Suprapubic skin (tissue), 4 donors: ENCODE results near the gene NUFIP1. TPM values are rescaled to one million over a fixed set of nuclear protein-coding genes. Genes with fewer than 3 reads are reported as not detected.

Source experiments
- DNase-seq, 2 donors: peaks; one replicate each; pipeline ENCODE4 v3.0.0-alpha.2; 2019; ENCODE audit warnings: low spot score in 2 of 2
- H3K27ac ChIP-seq: fragments of 200-600 bp; sonication (generic); one replicate; pipeline ENCODE4 v1.5.1; 2019
- H3K27me3 ChIP-seq: fragments of 200-600 bp; sonication (generic); one replicate; pipeline ENCODE4 v1.5.1; 2019
- H3K36me3 ChIP-seq: fragments of 200-600 bp; sonication (generic); one replicate; pipeline ENCODE4 v1.5.1; 2019
- H3K4me1 ChIP-seq: fragments of 200-600 bp; sonication (generic); one replicate; pipeline ENCODE4 v1.5.1; 2019
- H3K4me3 ChIP-seq: fragments of 200-600 bp; sonication (generic); one replicate; pipeline ENCODE4 v1.5.1; 2019; ENCODE audit warnings: mild to moderate bottlenecking
- H3K9me3 ChIP-seq: fragments of 200-600 bp; sonication (generic); one replicate; pipeline ENCODE4 v1.5.1; 2019
- EP300 ChIP-seq: sonication (generic); formaldehyde crosslinking; IDR thresholded peaks from one replicate; pipeline ENCODE4 v1.6.1; 2017; ENCODE audit warnings: antibody characterized with exemption
- POLR2A ChIP-seq, 2 donors: fragments of 450-650 bp; IDR thresholded peaks; one replicate each; pipeline ENCODE4 v1.6.1; 2017; ENCODE audit warnings: antibody characterized with exemption in 2 of 2, mild to moderate bottlenecking in 2 of 2, moderate library complexity in 2 of 2
- POLR2AphosphoS5 ChIP-seq, 3 donors: sonication (generic); formaldehyde crosslinking; IDR thresholded peaks; one replicate each; pipeline ENCODE4 v1.6.1; 2017; ENCODE audit warnings: antibody characterized with exemption in 3 of 3
- WGBS: methylation state at CpG from one replicate; pipeline ENCODE4 v1.1.5; 2018; 5-methylcytosine and 5-hydroxymethylcytosine counted together
- total RNA-seq, 4 donors: library from RNA; depleted of rRNA; stranded (reverse); fragments of >200 nt; gene quantifications; one replicate each; pipeline ENCODE4 v1.1.0, GENCODE V29; 2016
- TF ChIP-seq, protein P1 (sequence below), 2 donors: fragments of 200-600 bp in 1 of 2; fragments of 450-650 bp in 1 of 2; sonication (generic) in 1 of 2; IDR thresholded peaks; one replicate each; pipeline ENCODE4 v1.5.1; 2016 to 2019; ENCODE audit warnings: antibody characterized with exemption in 2 of 2, mild to moderate bottlenecking in 1 of 2, moderate library complexity in 1 of 2

Gene NUFIP1
- total RNA-seq, 4 donors from 2014 or later: 3.2 to 5.0 (median 4.2) TPM

DNA sequence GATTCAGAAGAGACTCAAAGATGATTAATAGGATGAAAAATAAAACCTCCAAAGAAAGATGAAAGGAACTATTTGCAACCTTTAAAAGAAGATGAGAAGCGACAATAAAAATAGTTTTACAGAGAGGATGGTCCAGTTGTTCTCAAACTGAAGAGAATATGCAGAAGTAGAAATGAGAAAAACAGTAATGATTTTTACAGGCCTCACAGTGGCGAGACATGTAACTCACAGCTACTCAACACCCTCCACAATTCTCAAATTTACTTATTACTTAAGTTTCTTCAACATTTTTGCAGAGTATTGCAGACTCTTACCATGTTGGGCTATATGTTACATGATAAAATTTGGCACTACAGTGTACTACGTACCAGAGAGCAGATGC lies 20.8 kb downstream of the NUFIP1 start:
- Histone ChIP-seq H3K27me3 (no peaks in the 10 kb centered on the region), H3K4me1 (peaks cover 11% of the 10 kb centered on the region), H3K27ac (no peak overlapping the region), H3K9me3 (no peaks in the 10 kb centered on the region), H3K36me3 (peaks cover 21% of the 10 kb centered on the region), H3K4me3 (no peak overlapping the region)
- WGBS: 86% methylated on average over 3 of the region's 3 CpGs
- TF ChIP-seq EP300: no peak
- no peak for TF ChIP-seq POLR2A (IDR thresholded peaks at IDR 0.05)
- no peak for TF ChIP-seq POLR2AphosphoS5 (IDR thresholded peaks at IDR 0.05)
- TF ChIP-seq, protein P1, sequence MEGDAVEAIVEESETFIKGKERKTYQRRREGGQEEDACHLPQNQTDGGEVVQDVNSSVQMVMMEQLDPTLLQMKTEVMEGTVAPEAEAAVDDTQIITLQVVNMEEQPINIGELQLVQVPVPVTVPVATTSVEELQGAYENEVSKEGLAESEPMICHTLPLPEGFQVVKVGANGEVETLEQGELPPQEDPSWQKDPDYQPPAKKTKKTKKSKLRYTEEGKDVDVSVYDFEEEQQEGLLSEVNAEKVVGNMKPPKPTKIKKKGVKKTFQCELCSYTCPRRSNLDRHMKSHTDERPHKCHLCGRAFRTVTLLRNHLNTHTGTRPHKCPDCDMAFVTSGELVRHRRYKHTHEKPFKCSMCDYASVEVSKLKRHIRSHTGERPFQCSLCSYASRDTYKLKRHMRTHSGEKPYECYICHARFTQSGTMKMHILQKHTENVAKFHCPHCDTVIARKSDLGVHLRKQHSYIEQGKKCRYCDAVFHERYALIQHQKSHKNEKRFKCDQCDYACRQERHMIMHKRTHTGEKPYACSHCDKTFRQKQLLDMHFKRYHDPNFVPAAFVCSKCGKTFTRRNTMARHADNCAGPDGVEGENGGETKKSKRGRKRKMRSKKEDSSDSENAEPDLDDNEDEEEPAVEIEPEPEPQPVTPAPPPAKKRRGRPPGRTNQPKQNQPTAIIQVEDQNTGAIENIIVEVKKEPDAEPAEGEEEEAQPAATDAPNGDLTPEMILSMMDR (IDR thresholded peaks at IDR 0.05): no peak
- DNase-seq: no peak

DNA sequence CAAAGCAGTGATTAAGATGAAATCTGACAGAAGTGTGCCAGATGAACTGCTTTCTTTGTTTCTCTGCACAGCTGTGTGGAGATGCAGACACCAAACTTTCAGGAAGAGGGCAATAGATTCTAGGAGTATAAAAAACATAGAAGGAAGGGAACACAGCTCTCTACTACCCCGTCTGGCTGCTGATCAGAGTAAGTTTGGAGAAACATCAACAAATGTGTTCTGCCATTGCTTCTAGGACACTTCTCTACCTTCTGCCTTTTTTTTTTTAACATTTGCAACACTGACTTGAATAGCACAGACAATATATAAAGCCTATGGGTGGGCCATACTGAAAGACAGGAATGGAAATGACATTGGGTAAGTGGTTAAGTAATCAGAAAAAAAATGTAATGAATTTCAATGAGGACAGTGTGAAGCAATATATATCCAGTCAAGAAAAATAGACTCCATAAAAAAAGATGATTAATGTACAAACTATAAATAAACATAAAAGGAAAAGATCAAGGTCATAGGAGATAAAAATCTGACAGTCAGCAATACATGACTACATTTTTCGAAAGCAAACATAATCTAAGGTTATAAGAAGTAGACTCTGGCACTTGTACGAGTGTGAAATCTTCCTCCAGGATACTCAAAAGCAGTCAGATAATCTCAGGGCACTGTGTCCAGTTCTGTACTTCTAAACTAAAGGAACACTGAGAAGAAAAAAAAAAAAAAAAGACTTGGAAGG lies 21.4 kb downstream of the NUFIP1 start:
- Histone ChIP-seq H3K27ac (no peak overlapping the region), H3K36me3 (peaks cover 27% of the 10 kb centered on the region), H3K27me3 (no peaks in the 10 kb centered on the region), H3K4me1 (peaks cover 11% of the 10 kb centered on the region), H3K9me3 (no peaks in the 10 kb centered on the region), H3K4me3 (no peak overlapping the region)
- WGBS: 56% methylated on average over 3 of the region's 3 CpGs
- no peak for DNase-seq
- TF ChIP-seq, protein P1 (IDR thresholded peaks at IDR 0.05): no peak
- no peak for TF ChIP-seq POLR2AphosphoS5 (IDR thresholded peaks at IDR 0.05)
- TF ChIP-seq POLR2A (IDR thresholded peaks at IDR 0.05): no peak
- TF ChIP-seq EP300: no peak

DNA sequence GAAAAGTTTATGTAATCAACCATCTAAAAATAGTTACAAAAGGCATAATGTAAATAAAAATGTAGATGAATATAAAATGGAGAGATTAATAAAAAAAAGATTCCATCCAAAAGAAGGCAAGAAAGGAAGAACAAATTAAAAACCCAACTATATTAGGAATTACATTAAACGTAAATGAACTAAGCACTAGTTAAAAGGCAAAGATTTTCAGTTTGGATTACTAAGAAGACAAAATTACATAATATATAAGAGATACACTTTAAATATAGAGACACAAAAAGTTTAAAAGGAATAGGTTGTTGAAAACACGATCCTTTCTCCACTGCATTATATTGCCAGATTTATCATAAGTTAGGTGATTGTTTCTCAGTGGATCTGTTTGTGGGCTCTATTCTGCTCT lies 27.3 kb downstream of the NUFIP1 start:
- TF ChIP-seq, protein P1 (IDR thresholded peaks at IDR 0.05): no peak
- TF ChIP-seq POLR2AphosphoS5 (IDR thresholded peaks at IDR 0.05): no peak
- no peak for TF ChIP-seq EP300
- TF ChIP-seq POLR2A (IDR thresholded peaks at IDR 0.05): no peak
- WGBS: 92% methylated on average over 2 of the region's 2 CpGs
- Histone ChIP-seq H3K27me3 (no peaks in the 10 kb centered on the region), H3K4me3 (no peak overlapping the region), H3K36me3 (peaks cover 51% of the 10 kb centered on the region), H3K4me1 (no peaks in the 10 kb centered on the region), H3K27ac (no peak overlapping the region), H3K9me3 (peaks cover 9% of the 10 kb centered on the region)
- DNase-seq: no peak

DNA sequence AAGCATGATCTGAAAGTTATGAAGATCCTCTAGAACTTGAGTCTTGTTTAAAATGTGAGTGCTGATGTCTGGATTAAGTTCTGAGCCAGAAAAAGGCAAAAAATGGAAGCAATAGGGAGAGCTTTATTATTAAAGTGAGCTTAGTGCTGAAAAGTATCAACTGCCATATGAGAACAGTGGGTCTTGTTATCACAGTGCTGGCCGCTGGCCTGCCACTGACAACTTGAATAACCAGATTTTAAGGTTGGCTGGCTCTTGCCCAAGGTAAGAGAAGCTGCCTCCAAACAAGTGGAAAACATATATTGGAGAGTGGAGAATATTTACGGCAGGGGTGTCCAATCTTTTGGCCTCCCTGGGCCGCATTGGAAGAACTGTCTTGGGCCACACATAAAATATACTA lies 33.9 kb downstream of the NUFIP1 start:
- Histone ChIP-seq H3K9me3 (no peaks in the 10 kb centered on the region), H3K4me1 (peaks cover 5% of the 10 kb centered on the region), H3K36me3 (peaks cover 8% of the 10 kb centered on the region), H3K4me3 (no peak overlapping the region), H3K27ac (no peak overlapping the region), H3K27me3 (no peaks in the 10 kb centered on the region)
- no peak for DNase-seq
- 57% methylated on average over 3 of the region's 3 CpGs for WGBS
- TF ChIP-seq EP300: no peak
- no peak for TF ChIP-seq POLR2AphosphoS5 (IDR thresholded peaks at IDR 0.05)
- no peak for TF ChIP-seq POLR2A (IDR thresholded peaks at IDR 0.05)
- TF ChIP-seq, protein P1 (IDR thresholded peaks at IDR 0.05): no peak

DNA sequence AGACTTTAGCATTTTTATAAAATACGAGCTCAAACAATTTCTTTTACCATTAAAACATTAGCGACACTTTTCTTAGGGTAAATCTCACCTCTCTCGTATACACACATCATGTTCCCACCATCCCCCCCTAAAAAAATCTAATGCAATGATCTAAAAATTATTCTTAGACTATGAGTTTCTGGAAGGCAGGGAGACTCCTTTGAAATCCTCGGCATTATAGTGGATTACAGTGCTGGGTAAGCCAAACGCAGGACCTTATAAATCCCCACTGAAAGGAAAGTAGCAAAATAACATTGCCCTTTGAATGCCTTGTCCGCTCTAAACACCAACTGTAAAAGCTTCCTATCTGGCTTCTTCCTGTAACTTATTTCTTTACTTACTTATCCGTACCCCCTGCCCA lies 35.0 kb downstream of the NUFIP1 start:
- Histone ChIP-seq H3K9me3 (no peaks in the 10 kb centered on the region), H3K27ac (no peak overlapping the region), H3K4me3 (no peak overlapping the region), H3K4me1 (peaks cover 9% of the 10 kb centered on the region), H3K36me3 (peaks cover 6% of the 10 kb centered on the region), H3K27me3 (no peaks in the 10 kb centered on the region)
- DNase-seq: no peak
- TF ChIP-seq, protein P1 (IDR thresholded peaks at IDR 0.05): no peak
- TF ChIP-seq POLR2A (IDR thresholded peaks at IDR 0.05) (no peak), POLR2AphosphoS5 (IDR thresholded peaks at IDR 0.05) (no peak), EP300 (no peak)
- 96% methylated on average over 7 of the region's 7 CpGs for WGBS
